ENCODE data around the gene CPVL. TPM values are rescaled to one million over a fixed set of nuclear protein-coding genes. Genes with fewer than 3 reads are reported as not detected.

CPVL gene
- total and polyA plus RNA-seq, 8 donors = 1.6 to 25.6 (median 2.9) TPM

DNA sequence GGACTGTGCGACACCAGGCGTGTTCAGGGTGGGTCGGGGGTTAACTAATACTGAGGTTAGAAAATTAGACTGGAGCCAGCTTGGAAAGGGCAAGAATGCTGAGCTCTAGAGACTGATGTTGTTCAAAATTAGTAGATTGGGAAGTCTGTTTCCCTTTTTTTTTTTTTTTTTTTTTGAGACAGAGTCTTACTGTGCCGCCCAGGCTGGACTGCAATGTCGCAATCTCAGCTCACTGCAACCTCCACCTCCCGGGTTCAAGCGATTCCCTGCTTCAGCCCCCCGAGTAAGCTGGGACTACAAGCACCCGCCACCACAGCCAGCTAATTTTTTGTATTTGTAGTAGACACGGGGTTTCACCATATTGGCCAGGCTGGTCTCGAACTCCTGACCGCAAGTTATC, 2.7 kb upstream of the CPVL start:
- TF ChIP-seq, protein P1, sequence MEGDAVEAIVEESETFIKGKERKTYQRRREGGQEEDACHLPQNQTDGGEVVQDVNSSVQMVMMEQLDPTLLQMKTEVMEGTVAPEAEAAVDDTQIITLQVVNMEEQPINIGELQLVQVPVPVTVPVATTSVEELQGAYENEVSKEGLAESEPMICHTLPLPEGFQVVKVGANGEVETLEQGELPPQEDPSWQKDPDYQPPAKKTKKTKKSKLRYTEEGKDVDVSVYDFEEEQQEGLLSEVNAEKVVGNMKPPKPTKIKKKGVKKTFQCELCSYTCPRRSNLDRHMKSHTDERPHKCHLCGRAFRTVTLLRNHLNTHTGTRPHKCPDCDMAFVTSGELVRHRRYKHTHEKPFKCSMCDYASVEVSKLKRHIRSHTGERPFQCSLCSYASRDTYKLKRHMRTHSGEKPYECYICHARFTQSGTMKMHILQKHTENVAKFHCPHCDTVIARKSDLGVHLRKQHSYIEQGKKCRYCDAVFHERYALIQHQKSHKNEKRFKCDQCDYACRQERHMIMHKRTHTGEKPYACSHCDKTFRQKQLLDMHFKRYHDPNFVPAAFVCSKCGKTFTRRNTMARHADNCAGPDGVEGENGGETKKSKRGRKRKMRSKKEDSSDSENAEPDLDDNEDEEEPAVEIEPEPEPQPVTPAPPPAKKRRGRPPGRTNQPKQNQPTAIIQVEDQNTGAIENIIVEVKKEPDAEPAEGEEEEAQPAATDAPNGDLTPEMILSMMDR (IDR thresholded peaks at IDR 0.05) = no peak
- intact Hi-C loops (cut with DNase I) = no loop called here
- ATAC-seq (no peak), FAIRE-seq (no peak), DNase-seq (no peak)
- Histone ChIP-seq H3K27me3 (no peaks in the 10 kb centered on the region), H3K4me1 (peaks cover 0 to 5% (median under 1%) of the 10 kb centered on the region in 3 donors), H3K27ac (no peak overlapping the region), H3K36me3 (no peaks in the 10 kb centered on the region), H3K9me3 (no peaks in the 10 kb centered on the region), H3K4me3 (no peak overlapping the region)
- WGBS, 2 donors = 89 to 96% methylated on average over 12 of the region's 12 CpGs

DNA sequence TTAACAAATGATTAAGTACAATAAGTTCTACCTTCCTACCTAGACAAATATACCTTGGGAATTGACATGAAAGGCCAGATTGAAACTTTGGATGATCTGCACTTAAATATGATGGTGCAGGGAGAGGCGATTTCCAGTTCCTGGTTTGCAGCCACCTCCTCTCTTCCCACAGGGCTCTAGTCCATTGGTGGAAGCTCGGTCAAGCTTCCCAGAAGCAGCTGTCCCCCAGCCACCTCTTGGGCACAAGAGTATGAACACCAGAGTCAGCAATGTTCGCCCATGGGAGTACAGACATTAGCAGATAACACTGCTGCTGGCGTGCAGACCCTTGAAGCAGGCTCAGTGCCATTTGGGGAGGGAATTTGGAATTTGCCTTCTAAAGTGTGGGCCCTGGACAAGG, 1.5 kb upstream of the CPVL start:
- Histone ChIP-seq H3K27me3 (no peaks in the 10 kb centered on the region), H3K4me3 (no peak overlapping the region), H3K4me1 (peaks cover 0 to 5% (median 5%) of the 10 kb centered on the region in 3 donors), H3K36me3 (no peaks in the 10 kb centered on the region), H3K27ac (no peak overlapping the region), H3K9me3 (no peaks in the 10 kb centered on the region)
- peak in 2 of 4 donors; percentile 13 to 21 for ATAC-seq
- no peak for DNase-seq
- intact Hi-C loops (cut with DNase I) = no loop called here
- TF ChIP-seq, protein P1 (IDR thresholded peaks at IDR 0.05) = no peak
- WGBS, 2 donors = 82 to 91% methylated on average over 4 of the region's 4 CpGs
- no peak for FAIRE-seq

DNA sequence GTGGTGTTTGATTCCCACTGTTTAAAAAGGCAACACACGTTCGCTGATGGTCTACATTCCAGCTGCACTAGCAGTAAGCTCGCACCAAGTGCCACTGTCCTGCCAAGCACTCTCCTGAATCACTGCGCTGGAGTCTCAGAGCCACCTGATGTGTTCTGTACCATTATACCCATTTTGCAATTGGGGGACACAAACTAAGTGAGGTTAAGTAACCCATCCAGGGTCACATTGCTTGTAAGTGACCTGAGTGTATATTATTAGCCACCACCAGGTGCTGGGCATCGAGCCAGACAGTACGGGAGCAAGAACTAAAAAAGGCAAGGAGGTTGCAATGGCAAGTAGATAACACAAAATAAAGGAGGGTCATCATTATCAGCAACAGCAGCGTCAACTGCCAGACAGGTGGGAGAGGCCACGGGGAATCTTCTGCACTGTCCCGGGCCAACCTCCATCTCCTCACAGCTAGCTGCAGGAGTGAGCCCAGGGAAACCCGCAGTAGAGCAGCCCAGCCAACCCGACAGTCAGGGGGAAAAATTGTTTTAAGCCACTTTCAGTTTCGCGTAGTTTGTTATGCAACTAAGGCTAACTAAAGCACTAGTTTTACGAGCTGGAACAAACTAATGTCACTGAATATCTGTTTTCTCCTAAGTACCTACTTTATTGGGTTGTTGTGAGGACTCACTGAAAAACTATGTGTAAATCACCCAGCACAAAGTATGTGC, 712 bp upstream of the CPVL start:
- no peak for FAIRE-seq
- Histone ChIP-seq H3K27me3 (no peaks in the 10 kb centered on the region), H3K4me3 (peak overlapping the region in 2 of 4 donors; percentile 36 to 55), H3K4me1 (peaks cover 0 to 8% (median 5%) of the 10 kb centered on the region in 3 donors), H3K27ac (no peak overlapping the region), H3K9me3 (no peaks in the 10 kb centered on the region), H3K36me3 (no peaks in the 10 kb centered on the region)
- DNase-seq = peak in 5 of 6 donors; percentile 4 to 70 (median 35)
- intact Hi-C loops (cut with DNase I) = no loop called here
- ATAC-seq = peak; percentile 36 to 61 (median 58)
- 45 to 47% methylated on average over 14 of the region's 14 CpGs for WGBS, 2 donors
- TF ChIP-seq, protein P1 (IDR thresholded peaks at IDR 0.05) = no peak

DNA sequence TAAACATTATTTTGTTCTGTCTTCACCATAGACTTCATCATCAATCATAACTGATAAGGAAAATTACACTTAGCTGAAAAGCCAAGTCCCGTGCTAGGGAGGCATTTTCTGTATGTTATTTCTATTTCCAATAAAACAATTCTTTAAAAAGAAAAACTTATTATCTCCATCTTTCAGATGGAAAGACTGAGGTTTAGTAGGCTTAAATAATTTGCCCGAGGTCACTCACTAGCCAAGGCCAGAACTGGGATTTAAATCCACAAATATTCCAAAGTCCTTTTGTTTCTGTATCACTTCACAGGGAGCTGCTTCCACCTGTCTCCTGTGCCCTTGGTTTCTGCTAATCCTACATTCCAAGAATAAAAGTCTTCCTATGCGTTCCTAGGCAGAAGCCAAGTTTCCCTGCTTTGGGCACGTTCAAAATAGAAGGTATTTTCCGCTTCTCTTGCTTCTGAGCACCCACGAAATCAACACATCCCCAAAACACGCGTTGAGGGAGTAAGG, 732 bp downstream of the CPVL start:
- peaks cover 0 to 11% (median 7%) of the 10 kb centered on the region in 3 donors for H3K4me1 ChIP-seq
- H3K36me3 ChIP-seq = no peaks in the 10 kb centered on the region
- peak overlapping the region; percentile 7 to 55 (median 27) for H3K4me3 ChIP-seq
- no peaks in the 10 kb centered on the region for H3K27me3 ChIP-seq
- H3K27ac ChIP-seq = no peak overlapping the region
- 15 to 20% methylated on average over 8 of the region's 8 CpGs for WGBS, 2 donors
- intact Hi-C loops (cut with DNase I) = no loop called here
- H3K9me3 ChIP-seq = no peaks in the 10 kb centered on the region
- ATAC-seq = peak in 2 of 4 donors; percentile 3 to 5
- FAIRE-seq = no peak
- TF ChIP-seq, protein P1 (IDR thresholded peaks at IDR 0.05) = no peak
- no peak for DNase-seq

DNA sequence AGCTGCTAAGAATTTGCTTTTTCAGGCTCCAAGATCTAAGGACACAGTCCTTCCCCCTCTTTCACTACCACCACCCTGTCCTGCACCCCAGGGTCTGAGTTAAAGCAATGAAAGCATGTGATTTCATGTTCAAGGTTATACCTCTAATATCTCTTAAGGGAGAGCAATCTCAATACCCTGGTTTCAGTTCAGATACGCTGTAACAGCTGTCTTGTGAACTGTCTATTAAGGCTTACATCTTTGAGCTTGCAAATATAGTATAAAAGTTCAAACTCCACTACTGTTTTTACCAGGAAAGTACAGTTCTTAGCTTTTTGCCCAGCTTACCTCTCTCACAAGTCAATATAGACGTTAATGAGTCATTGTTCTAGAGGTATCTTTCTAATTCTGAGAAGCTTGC, 2.6 kb downstream of the CPVL start:
- TF ChIP-seq, protein P1 (IDR thresholded peaks at IDR 0.05) = no peak
- DNase-seq (no peak), ATAC-seq (no peak), FAIRE-seq (no peak)
- intact Hi-C loops (cut with DNase I) = no loop called here
- H3K36me3 ChIP-seq = no peaks in the 10 kb centered on the region
- H3K27ac ChIP-seq = no peak overlapping the region
- H3K27me3 ChIP-seq = no peaks in the 10 kb centered on the region
- WGBS, 2 donors = 75 to 83% methylated on average over 2 of the region's 2 CpGs
- no peaks in the 10 kb centered on the region for H3K9me3 ChIP-seq
- H3K4me3 ChIP-seq = no peak overlapping the region
- peaks cover 0 to 11% (median 7%) of the 10 kb centered on the region in 3 donors for H3K4me1 ChIP-seq
